ENCODE results near the gene AFAP1L1.

The AFAP1L1 gene

GRCh38 chr5:149285153-149285552, 13.5 kb downstream of the AFAP1L1 start:
- no peak for DNase-seq (ENCODE audit: low read depth)

DNA sequence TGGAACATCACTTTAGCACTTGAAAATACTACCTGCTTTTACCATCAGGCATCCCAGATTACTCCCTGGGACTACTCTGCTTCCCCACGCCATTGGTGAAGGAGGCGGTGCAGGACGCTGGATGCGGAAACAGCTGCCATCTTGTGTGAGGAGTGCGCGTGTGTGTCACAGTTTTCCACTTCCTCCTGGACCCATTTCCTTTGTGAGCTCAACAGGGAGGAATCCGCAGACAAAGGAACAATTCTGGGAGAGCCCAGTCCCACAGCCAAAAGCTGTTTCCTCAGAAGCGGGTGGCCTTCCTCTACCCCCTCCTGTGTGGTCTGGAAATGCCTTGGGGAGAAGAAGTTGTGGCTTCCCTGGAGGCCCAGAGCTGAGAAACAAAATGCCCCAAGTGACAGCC, 16.8 kb downstream of the AFAP1L1 start:
- DNase-seq (ENCODE audit: low read depth), result no peak

DNA sequence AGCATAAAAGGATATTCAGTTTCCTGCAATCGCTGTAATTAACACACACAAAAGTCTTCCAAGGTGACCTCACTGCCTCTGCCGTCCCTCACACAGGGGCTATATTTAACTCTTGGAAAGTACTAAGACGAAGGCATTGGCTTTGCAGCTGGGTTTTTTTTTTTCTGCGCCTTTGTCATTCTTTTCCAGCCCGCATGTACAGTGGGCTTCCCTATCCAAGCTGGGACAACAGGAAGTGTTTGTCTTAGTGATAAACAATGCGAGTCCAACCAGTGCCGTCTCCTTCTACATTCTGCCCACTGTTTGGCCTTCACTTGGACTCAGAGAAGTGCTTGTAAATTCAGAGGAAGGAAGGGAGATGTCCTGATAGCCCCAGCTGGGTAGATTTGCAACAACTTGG, 17.6 kb downstream of the AFAP1L1 start:
- DNase-seq (ENCODE audit: low read depth), result no peak

DNA sequence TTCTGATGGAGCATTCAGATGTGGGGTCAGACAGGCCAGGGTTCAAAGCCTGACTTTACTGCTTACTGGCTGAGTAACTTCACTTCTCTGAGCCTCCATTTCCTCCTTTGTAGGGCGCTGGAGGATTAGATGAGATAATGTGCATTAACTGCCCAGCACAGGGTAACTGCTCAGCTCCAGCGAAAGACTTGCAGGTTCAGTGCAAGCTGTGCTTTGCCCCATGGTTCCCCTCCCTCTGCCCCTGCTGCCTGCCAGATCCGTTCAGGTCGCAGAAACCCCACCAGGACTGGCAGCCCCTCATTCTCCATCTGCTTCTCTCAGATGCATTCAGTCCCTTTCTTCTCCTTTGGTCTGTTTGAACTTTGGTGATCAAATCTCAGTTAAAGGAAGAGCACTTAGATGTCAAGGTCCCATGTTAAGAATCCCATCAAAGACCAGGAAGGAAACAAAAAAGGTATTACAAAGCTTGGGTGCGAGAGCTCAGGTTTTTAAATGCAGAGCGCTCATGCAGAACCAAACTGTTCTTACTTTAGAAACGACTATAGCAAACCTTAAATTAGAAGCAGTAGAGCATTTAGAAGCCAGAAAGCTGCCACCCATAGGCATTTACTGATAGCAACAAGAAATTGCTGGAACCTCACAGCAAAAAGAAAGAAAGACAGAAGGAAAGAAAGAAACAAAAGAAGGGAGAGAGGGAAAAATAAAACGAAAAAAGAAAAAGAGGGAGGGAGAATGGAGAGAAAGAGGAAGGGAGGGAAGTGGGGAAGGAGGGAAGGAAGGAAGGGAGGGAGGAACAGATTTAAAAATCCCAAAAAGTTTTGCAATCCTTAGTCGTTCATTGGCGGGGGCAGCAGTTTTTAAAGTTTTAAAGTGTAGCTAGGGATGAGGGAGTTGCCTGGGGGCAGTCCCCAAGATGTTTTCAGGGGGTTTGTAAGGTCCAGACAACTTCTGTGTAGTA, 23.5 kb downstream of the AFAP1L1 start:
- no peak for DNase-seq (ENCODE audit: low read depth)

GRCh38 chr5:149297340-149298025, 25.8 kb downstream of the AFAP1L1 start:
- DNase-seq (ENCODE audit: low read depth), result no peak

DNA sequence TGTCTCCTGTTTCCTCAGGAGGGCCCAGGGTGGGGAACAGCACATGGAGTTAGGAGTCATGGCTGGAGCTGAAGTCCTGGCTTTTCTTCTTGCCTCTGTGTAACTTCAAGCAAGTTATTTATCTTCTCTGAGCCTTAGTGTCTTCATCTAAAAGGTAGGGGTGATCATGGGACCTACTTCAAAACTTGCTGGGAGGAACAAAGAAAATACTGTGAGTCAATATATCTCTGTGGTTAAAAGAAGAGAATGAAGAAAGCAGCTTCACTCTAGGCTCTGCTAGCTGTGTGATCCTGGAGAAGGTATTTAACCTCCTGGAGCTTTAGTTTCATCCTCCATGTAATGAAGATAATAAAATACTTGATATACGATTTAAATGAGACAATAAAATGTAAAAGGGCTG, 26.5 kb downstream of the AFAP1L1 start:
- no peak for DNase-seq (ENCODE audit: low read depth)

DNA sequence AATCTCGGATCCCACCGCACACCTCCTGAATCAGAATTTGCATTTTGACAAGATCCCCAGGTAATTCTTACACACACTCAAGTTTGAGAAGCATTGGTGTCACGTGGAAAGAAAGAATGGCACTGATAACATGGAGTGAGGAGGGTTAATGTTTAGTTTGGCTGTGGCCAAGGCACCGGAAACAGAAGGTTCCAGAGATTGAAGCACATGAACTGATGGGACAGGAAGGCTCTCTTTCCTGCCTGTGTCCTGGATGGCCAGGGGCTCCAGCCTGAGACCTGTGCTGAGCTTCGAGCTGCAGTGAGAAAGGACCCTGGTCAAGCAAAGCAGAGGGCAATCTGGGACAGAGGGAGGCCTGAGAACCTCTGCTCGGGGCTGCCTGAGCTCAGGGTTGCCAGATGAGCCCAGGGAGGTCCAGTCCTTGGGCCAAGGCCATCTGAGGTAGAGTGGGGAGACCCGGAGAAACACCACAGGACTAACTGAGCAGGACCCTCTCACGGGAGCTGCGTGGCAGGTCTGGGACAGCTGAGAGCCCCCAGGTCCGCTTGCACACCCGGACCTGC, 27.3 kb downstream of the AFAP1L1 start:
- DNase-seq (ENCODE audit: low read depth), result no peak

DNA sequence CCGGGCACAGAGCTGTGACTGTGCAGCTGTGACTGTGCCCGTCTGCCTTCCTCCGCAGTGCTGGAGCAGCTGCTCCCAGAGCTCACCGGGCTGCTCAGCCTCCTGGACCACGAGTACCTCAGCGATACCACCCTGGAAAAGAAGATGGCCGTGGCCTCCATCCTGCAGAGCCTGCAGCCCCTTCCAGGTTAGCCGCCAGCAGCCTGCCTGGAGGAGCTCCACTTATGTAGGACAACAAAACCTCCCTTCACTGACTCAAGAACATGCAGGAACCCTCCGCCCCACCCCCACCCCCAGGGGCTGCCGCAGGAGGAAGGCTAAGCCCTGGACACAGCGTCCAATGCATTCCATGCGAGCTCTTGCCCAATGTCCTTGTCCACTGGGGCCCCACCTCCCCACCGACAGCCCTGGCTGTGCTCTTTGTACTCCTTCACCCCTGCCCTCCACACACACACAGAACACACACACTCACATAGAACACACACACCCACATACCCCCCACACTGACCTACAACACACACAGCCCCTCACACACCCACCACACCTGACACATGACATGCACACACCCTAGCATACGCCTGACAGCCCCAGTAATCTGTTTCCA, 27.9 kb downstream of the AFAP1L1 start:
- DNase-seq (ENCODE audit: low read depth), result no peak

- DNase-seq (ENCODE audit: low read depth), result no peak
These were observed 28.8 kb downstream of the AFAP1L1 start for GRCh38 chr5:149300441-149300840.

DNA sequence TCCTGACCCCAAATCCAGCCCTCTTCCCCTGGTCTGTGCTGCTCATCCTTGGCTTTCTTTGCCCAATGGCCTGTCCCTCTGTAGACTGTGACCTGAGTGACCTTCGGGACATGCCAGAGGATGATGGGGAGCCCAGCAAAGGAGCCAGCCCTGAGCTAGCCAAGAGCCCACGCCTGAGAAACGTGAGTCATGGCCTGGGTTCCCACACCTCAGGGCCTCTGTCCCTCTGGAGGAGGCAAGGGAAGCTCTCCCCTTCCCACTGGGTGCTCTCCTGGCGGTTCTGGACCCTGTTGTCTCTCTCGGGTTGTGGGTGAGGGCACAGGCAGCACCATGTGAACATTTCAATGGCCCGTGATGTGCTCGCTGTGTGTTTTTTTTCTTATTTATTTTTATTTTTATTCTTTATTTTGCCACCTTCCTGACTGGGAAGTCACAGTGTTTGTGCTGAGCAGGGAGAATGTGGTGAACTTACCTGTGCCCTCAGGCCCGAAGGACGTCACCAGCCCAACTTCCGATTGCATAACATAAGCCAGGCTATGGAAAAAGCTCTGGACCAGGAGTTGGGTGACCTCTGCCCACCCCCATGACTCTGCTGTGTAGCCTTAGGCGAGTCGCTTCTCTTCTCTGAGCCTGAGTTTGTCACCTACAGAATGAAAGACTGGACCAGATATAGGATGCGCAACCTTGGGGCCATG, 29.5 kb downstream of the AFAP1L1 start:
- no peak for DNase-seq (ENCODE audit: low read depth)

DNA sequence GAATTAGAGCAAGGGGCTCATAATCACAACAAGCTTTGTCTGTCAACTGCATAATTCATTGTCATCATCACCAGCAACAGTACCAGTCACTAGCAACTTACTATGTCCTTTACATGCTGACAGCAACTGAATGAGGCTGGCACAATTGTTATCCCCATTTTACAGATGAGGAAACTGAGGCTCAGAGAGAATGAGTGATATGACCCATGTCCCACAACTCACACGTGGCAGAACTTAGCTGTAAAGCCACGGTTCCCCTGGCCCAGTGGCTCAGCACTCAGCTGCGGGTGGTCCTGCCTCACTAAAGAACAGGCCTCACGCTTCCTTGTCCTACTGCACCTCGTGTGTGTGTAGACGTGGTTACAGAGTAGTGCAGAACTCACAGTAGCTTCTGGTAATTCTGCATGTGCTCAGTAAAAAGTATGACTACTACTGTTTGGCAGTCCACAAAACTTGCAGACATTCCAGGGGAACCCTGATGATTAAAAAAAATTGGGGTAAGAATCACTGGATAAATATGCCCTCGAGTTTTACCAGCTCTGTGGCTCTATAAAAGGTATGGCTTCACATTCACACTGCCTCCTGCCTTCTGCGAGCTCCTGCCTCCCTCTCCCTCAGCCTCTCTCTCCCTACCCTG, 30.2 kb downstream of the AFAP1L1 start:
- no peak for DNase-seq (ENCODE audit: low read depth)

GRCh38 chr5:149302641-149303040, 31.0 kb downstream of the AFAP1L1 start:
- DNase-seq (ENCODE audit: low read depth), result no peak

DNA sequence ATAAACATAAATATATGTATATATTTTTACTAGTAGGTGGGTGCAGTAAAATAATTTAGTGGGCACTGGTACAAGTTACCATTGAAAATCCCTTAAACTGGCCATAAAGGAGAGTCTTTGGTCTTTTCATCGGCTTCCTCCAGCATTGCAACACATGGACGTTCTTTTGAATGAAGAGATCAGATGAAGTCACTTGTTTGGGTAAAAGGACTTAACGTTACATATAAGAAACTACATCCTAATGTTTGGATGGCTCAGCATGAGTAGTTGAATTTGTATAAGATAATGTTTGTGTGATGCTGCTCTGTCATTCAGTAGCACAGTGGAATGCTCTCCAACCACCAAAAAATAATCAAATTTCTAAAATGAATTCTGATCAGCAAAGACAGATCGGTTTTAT, 31.6 kb downstream of the AFAP1L1 start:
- no peak for DNase-seq (ENCODE audit: low read depth)

- no peak for DNase-seq (ENCODE audit: low read depth)
These were observed 32.8 kb downstream of the AFAP1L1 start for GRCh38 chr5:149304195-149305078.

GRCh38 chr5:149309354-149309753, 37.7 kb downstream of the AFAP1L1 start:
- DNase-seq (ENCODE audit: low read depth), result no peak

DNA sequence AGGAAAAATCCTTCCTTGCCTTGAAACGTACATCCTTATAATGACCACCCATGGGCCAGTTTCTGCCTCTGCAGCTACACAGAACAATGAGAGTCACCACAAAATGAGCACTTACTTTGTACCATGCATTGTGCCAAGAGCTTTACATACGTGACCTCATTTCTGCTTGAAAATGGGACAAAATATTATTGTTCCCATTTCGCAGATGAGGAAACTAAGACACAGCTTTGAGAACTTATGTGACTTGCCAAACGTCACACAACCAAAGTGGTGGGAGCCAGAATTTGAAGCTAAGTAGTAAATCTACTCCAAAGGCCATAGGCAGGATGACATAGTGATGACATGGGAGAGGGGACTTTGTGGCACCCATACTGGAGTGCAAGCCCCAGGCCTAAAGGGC, 38.8 kb downstream of the AFAP1L1 start:
- DNase-seq (ENCODE audit: low read depth), result no peak

- no peak for DNase-seq (ENCODE audit: low read depth)
These were observed 39.4 kb downstream of the AFAP1L1 start for GRCh38 chr5:149310947-149311658.

DNA sequence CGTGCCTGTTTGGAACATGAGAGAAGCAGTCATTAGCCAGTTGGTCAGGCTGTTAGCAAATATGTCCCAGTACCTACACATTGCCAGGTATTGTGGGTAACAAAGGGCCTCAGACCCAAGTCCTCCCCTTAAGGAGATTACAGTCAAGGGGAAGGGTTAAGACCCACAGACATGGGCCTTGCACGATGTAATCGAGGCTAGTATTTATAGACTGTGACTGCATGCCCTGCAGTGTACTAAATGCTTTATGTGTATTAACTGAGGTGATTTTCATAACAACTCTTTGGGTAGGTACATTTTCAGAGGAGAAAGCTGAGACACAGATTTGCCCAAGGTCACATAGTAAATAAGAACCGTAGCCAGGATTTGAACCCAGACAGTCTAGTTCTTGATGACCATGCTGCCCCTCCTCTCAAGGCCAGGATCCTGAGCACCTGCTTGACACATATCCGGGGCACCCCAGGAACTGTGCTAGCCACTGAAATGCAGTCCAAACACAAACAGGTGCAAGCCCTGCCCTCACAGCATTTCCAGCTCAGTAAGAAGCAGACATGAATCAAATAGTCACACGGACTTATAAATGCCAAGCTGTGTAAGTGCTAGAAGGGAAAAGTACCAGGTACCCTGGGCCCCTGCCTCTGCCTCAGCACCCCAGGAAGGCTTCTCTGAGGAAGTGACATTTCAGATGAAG, 41.6 kb downstream of the AFAP1L1 start:
- DNase-seq (ENCODE audit: low read depth), result no peak

- DNase-seq (ENCODE audit: low read depth), result no peak
These were observed 43.0 kb downstream of the AFAP1L1 start for GRCh38 chr5:149314571-149315111.
